ENCODE results near the gene BAIAP2L2.

The BAIAP2L2 gene

DNA sequence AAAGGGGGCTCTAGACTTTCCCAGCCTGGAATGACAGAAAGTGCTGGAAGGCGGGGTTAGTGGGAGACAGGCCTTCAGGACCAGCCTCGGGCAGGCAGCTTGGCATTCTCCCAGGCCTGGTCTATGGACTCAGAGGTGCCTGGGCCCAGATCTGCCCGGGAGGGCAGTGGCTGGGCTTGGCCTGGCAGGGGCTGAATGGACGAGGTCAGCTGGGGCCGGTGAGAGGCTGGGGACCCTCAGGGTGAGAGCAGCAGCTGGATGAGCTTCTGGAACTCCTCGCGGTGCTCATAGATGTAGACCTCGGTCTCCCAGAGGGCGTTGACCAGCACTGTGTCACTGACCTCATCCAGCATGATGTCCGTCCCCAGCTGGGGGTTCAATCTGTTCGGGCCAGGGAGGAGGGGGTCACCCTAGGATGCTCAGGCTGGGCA is 1.5 kb upstream of the BAIAP2L2 start:
- no peak overlapping the region for H3K4me3 ChIP-seq (ENCODE audit: low read length)
- no peak for DNase-seq (ENCODE audit: low read depth)
- no peak for TF ChIP-seq CTCF (IDR thresholded peaks at IDR 0.05; ENCODE audit: insufficient read depth, low read depth, low read length, missing control alignments)

DNA sequence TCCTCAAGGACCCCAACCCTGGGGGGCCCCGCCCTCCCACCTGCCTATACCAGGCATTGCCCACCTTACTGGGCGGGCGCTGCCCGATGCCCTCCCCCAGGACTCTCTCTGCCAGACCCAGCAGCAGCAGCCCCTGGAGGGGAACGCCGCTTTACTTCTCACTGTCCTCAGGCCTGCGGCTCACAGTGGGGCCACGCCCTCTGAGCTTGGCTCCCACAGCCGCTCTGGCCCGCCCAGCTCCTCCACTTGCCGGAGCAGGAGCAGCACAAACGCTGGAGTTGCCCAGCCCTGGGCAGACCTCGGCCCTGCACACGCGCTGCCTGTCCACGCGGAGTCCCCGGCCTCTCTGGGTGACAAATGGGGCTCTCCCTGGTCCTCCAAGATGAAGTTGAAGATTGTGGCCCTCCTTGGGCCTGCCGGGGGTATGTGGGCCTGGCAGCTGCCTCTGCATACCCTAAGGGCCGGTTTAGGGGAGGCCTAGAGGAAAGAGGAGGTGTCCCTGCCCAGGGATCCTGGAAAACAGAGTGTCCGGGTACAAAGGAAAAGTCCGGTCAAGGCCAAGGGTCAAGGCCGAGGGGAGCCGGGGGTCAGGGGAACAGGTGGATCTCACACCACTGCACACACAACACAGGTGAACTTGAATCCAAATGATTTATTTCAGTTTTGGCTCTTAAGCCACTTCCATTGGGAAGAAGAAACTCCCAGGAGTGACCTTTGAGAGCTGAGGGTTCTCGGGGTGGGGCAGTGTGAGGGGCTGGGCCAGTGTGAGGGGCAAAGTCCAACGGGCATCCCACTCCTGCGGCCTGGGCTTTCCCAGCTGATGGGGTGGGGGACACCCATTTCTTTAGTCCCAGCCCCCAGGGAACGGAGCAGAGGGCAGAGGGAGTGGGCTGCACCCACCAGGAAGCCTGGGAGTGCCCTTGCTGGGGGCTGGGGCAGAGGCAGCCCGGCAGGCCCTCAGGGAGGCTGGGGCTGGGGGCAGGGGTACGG is 674 bp upstream of the BAIAP2L2 start:
- peak; percentile 36 for DNase-seq (ENCODE audit: low read depth)
- no peak overlapping the region for H3K4me3 ChIP-seq (ENCODE audit: low read length)
- TF ChIP-seq CTCF (IDR thresholded peaks at IDR 0.05; ENCODE audit: insufficient read depth, low read depth, low read length, missing control alignments): no peak

DNA sequence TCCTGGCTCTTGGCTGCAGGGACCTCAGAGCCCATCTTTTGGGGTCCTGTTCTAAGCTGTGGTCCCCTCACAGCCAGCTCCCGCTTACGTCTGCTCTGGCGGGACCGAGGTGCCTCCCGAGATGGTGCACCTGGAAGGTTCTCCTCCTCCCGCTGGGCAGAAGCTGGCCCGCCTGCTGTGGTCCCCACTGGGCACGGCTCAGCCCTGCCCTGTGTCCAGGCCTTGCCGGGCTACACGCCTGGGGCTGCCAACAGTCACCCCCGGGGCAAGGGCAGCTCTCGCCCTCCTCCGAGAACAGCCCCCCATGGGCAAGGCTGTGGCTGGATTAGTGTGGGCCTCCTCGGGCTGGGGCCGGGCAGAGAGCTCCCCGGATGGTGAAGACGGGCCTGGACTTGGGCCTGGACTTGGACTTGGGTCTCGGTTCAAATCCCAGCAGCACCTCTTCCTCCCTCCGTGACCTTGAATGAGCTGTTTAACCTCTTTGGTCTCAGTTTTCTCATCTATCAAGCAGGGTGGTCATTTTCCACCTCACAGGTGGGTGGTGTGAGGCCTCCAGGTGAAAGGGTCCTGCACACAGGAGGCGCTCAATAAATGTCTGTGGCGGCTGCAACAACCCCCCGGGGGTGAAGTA is 998 bp downstream of the BAIAP2L2 start:
- TF ChIP-seq CTCF (IDR thresholded peaks at IDR 0.05; ENCODE audit: insufficient read depth, low read depth, low read length, missing control alignments): no peak
- no peak for DNase-seq (ENCODE audit: low read depth)

DNA sequence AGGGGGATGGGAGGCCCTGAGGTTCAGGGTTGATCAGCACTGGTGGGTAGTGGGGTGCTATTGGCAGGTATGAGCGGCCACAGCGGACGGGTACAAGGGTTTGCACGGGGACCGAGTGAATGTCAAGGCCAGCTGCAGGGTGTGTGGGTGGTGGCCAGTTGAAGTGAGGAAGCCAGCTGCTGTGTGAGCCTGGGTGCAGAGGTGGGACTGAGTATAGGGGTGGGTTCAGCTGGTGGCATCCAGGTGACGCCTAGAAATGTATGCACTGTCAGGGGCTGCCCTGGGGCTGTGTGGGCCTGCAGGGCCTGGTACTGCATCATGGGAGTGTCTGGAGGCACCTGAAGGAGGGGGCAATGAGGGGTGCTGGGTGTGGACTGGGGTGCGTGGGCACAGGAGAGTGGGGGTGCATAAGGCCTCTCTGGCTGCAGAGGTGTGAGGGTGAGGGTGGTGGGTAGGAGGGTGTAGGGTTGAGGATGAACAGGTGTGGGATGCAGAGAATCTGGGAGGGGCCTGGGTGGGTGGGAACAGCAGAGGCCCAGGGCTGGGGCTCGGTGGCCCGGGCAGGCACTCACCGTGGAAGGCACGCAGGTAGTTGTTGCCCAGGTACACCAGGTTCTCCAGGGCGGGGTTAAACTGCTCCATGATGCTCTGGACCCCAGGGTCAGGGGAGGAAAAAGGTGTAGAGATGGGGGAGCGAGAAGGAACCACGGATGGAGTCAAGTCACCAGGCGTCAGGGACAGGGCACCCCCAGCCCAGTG is 1.7 kb downstream of the BAIAP2L2 start:
- no peak for DNase-seq (ENCODE audit: low read depth)
- TF ChIP-seq CTCF (IDR thresholded peaks at IDR 0.05; ENCODE audit: insufficient read depth, low read depth, low read length, missing control alignments): no peak
- H3K4me3 ChIP-seq (ENCODE audit: low read length): no peak overlapping the region

More for the DNA sequence above, 998 bp downstream of the BAIAP2L2 start:
- no peak overlapping the region for H3K4me3 ChIP-seq (ENCODE audit: low read length)

DNA sequence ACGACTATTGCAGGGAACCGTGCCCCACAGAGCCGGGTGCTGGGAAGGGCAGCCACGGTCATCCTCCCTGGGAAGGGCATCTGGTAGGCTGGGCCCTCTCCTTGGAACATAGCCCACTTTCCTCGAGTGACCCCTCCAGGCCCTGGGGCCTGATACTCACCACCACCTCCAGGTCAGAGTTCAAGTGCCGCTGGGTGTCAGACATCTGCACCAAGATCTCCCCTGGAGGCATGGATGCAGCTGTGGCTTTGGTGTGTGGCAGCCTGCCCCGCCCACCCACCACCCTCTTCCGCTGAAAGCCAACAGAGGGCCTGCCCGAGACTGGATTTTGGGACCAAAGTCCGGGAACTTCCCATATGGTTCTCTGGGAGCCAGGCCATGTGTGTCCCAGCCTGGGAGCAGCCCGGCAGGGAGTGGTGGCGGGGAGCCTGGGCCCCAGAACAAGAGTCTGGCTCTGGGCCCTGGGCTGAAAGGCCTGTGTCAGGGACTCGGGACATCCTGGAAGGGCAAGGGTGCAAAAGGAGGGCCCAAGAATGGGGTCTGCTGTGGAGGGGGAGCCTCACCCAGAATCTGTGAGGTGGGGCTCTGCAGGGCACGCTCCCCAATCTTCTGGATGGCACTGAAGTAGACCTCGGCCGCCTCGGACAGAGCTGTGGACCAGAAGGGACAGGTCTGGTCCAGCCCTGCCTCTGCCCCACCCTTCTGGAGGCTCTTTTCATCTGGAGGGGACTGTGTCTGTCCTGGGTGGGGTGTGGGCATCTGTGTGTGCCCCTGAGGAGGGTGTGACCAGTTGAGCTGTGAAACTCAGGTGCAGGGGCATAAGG is 2.6 kb downstream of the BAIAP2L2 start:
- TF ChIP-seq CTCF (IDR thresholded peaks at IDR 0.05; ENCODE audit: insufficient read depth, low read depth, low read length, missing control alignments): no peak
- H3K4me3 ChIP-seq (ENCODE audit: low read length): no peak overlapping the region
- DNase-seq (ENCODE audit: low read depth): no peak
